HL-60 (cell line): ENCODE data around the gene ONECUT1.

Experiments
- DNase-seq, 2 experiments: peaks; one replicate each; pipeline ENCODE4 v3.0.0-alpha.2; 2010 to 2020; ENCODE audit warnings: low read depth in 1 of 2, low spot score in 1 of 2
- H3K27ac ChIP-seq: fragments of 250-450 bp; sonication (Bioruptor Pico); replicated peaks from 2 replicates; pipeline ENCODE4 v1.5.1; 2020; ENCODE audit warnings: mild to moderate bottlenecking, moderate library complexity
- H3K27me3 ChIP-seq: fragments of 250-450 bp; sonication (Bioruptor Pico); 2 replicates; pipeline ENCODE4 v1.5.1; 2021; ENCODE audit warnings: mild to moderate bottlenecking, moderate library complexity; ENCODE audit not compliant: insufficient read depth, poor library complexity, severe bottlenecking
- H3K4me3 ChIP-seq: replicated peaks from 2 replicates; pipeline ENCODE4 v1.5.1; 2011; ENCODE audit warnings: mild to moderate bottlenecking, control low read depth, low read length; ENCODE audit not compliant: insufficient read depth
- GABPA ChIP-seq: IDR thresholded peaks from 2 replicates; pipeline ENCODE4 v1.6.1; 2012; ENCODE audit warnings: low read depth
- POLR2AphosphoS5 ChIP-seq: IDR thresholded peaks from 2 replicates; pipeline ENCODE4 v1.6.1; 2012; ENCODE audit warnings: low read depth
- SPI1 ChIP-seq: IDR thresholded peaks from 2 replicates; pipeline ENCODE4 v1.6.1; 2012; ENCODE audit warnings: low read depth, mild to moderate bottlenecking, borderline replicate concordance
- TF ChIP-seq, protein P1 (sequence below): IDR thresholded peaks from one replicate; pipeline ENCODE4 v1.5.1; 2011; ENCODE audit warnings: low read length, control low read depth, inconsistent platforms; ENCODE audit not compliant: insufficient read depth
- TF ChIP-seq, protein P2 (sequence below): IDR thresholded peaks from 2 replicates; pipeline ENCODE4 v1.6.1; 2012; ENCODE audit warnings: low read depth; ENCODE audit not compliant: insufficient replicate concordance

The ONECUT1 gene

DNA sequence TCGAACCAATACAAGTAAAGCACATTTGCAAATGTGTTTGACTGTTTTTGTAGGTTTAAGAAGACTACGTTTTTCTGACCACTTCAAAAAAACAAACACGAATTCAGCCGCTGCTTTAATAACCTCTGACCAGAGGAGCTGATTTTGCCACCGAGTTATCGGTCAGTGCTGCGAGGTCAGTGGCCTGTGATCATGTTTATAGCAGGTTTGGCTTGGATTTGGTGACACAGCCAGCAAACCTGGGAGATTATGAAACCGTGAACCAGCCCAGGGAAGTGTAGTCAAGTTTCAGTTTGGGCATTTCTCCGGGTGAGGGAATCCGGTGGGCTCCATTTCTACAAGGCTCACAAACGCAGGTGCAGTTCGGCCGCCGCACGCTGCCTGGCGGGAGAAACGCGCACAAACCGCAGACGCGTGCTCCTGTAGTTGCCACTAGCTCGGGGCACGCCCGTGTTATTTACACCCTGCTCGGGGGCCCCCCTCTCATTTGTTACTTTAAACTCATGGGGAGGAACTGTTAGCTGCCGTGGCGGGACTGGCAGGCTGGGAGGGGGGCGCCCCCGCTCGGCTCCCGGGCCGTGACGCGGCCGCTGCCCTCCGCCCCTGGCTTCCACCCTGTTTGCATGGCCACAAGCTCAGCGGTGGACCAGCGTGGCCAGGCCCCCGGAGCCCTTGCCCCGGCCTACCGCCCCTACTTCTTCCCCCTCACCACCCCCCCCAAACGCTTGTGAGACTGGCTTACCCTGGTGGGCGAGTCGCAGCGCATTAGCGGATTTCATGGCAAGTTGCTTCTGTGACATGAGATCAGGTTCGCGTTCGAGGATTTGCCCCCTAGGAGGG, 13.6 kb upstream of the ONECUT1 start:
- TF ChIP-seq, protein P1, sequence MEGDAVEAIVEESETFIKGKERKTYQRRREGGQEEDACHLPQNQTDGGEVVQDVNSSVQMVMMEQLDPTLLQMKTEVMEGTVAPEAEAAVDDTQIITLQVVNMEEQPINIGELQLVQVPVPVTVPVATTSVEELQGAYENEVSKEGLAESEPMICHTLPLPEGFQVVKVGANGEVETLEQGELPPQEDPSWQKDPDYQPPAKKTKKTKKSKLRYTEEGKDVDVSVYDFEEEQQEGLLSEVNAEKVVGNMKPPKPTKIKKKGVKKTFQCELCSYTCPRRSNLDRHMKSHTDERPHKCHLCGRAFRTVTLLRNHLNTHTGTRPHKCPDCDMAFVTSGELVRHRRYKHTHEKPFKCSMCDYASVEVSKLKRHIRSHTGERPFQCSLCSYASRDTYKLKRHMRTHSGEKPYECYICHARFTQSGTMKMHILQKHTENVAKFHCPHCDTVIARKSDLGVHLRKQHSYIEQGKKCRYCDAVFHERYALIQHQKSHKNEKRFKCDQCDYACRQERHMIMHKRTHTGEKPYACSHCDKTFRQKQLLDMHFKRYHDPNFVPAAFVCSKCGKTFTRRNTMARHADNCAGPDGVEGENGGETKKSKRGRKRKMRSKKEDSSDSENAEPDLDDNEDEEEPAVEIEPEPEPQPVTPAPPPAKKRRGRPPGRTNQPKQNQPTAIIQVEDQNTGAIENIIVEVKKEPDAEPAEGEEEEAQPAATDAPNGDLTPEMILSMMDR: no peak
- TF ChIP-seq SPI1 (no peak), GABPA (no peak), POLR2AphosphoS5 (no peak)
- TF ChIP-seq, protein P2, sequence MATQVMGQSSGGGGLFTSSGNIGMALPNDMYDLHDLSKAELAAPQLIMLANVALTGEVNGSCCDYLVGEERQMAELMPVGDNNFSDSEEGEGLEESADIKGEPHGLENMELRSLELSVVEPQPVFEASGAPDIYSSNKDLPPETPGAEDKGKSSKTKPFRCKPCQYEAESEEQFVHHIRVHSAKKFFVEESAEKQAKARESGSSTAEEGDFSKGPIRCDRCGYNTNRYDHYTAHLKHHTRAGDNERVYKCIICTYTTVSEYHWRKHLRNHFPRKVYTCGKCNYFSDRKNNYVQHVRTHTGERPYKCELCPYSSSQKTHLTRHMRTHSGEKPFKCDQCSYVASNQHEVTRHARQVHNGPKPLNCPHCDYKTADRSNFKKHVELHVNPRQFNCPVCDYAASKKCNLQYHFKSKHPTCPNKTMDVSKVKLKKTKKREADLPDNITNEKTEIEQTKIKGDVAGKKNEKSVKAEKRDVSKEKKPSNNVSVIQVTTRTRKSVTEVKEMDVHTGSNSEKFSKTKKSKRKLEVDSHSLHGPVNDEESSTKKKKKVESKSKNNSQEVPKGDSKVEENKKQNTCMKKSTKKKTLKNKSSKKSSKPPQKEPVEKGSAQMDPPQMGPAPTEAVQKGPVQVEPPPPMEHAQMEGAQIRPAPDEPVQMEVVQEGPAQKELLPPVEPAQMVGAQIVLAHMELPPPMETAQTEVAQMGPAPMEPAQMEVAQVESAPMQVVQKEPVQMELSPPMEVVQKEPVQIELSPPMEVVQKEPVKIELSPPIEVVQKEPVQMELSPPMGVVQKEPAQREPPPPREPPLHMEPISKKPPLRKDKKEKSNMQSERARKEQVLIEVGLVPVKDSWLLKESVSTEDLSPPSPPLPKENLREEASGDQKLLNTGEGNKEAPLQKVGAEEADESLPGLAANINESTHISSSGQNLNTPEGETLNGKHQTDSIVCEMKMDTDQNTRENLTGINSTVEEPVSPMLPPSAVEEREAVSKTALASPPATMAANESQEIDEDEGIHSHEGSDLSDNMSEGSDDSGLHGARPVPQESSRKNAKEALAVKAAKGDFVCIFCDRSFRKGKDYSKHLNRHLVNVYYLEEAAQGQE: no peak
- Histone ChIP-seq H3K27ac (no peak overlapping the region), H3K4me3 (no peak overlapping the region), H3K27me3 (peaks cover 88% of the 10 kb centered on the region)
- no peak for DNase-seq

DNA sequence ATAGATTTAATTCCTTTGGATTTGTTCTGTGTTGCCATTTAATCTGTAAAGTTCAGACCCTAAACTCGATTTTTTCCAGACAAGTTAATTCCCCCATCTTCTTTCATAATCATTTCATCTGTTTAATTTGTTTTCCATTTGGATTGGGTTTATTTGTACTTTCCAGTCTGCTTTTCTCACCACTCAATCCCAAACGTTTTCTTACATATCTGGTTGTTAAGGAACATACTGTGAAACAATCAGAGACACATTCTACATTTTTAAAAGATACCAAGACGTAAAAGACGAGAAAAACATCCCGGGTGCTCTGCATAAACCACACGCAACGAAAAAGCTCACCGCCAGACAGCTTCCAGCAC, 13.0 kb upstream of the ONECUT1 start:
- Histone ChIP-seq H3K27ac (no peak overlapping the region), H3K4me3 (no peak overlapping the region), H3K27me3 (peaks cover 92% of the 10 kb centered on the region)
- TF ChIP-seq GABPA (no peak), POLR2AphosphoS5 (no peak), SPI1 (no peak)
- TF ChIP-seq, protein P2: no peak
- TF ChIP-seq, protein P1: no peak
- no peak for DNase-seq

DNA sequence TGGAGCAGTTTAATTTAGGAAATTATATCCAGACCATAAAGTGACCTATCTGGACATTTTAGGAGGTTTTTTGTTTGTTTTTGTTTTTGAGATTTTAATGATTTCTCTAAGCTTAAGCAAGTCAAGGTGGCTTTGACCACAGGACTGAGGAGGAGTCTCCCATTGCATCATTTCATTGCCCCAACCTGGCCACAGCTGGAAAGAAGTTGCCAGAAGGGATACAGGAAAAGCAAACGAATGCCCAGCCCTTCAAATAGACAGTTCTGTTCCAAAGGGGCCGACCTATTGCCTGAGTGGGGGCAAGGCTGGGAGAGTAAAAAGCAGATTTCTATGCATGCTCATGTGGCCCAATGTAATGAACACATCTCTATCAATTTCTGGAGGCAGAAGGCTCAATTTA, 12.0 kb upstream of the ONECUT1 start:
- H3K27ac ChIP-seq: no peak overlapping the region
- H3K27me3 ChIP-seq: peaks cover 92% of the 10 kb centered on the region
- TF ChIP-seq, protein P1: no peak
- TF ChIP-seq POLR2AphosphoS5: no peak
- TF ChIP-seq, protein P2: no peak
- TF ChIP-seq SPI1: no peak
- TF ChIP-seq GABPA: no peak
- no peak for DNase-seq
- H3K4me3 ChIP-seq: no peak overlapping the region
